Neural crest cell (in vitro differentiated cells): ENCODE data around the gene ARHGAP45. TPM values are rescaled to one million over a fixed set of nuclear protein-coding genes. Genes with fewer than 3 reads are reported as not detected.

Experiments
- DNase-seq: peaks from one replicate; pipeline ENCODE4 v3.0.0; 2021; ENCODE audit warnings: low read depth, mixed read lengths, low spot score
- H3K27ac Mint-ChIP-seq: one replicate; pipeline ENCODE4 v1.8.0; 2021; ENCODE audit warnings: mild to moderate bottlenecking, mixed read lengths; ENCODE audit not compliant: unreplicated experiment
- H3K27me3 Mint-ChIP-seq: 2 replicates; pipeline ENCODE4 v1.8.0; 2021; ENCODE audit warnings: low read depth, mild to moderate bottlenecking, mixed read lengths
- H3K36me3 Mint-ChIP-seq: 2 replicates; pipeline ENCODE4 v1.8.0; 2021; ENCODE audit warnings: low read depth, mild to moderate bottlenecking, mixed read lengths
- H3K4me1 Mint-ChIP-seq: 2 replicates; pipeline ENCODE4 v1.8.0; 2021; ENCODE audit warnings: mixed read lengths
- H3K4me3 Mint-ChIP-seq: one replicate; pipeline ENCODE4 v1.8.0; 2021; ENCODE audit warnings: mild to moderate bottlenecking, mixed read lengths
- H3K9me3 Mint-ChIP-seq: 2 replicates; pipeline ENCODE4 v1.8.0; 2021; ENCODE audit warnings: mixed read lengths
- total RNA-seq: library from RNA; stranded (reverse); gene quantifications from 2 replicates; pipeline ENCODE4 v1.2.1, GENCODE V29; 2021
- TF ChIP-seq, protein P1 (sequence below): fragments of 200-600 bp; sonication (generic); conservative IDR thresholded peaks from 2 replicates; pipeline ENCODE4 v1.5.0; 2021; ENCODE audit warnings: antibody characterized with exemption, mild to moderate bottlenecking

Gene ARHGAP45
- total RNA-seq, 1 donor from 2014 or later: 1.6 TPM

DNA sequence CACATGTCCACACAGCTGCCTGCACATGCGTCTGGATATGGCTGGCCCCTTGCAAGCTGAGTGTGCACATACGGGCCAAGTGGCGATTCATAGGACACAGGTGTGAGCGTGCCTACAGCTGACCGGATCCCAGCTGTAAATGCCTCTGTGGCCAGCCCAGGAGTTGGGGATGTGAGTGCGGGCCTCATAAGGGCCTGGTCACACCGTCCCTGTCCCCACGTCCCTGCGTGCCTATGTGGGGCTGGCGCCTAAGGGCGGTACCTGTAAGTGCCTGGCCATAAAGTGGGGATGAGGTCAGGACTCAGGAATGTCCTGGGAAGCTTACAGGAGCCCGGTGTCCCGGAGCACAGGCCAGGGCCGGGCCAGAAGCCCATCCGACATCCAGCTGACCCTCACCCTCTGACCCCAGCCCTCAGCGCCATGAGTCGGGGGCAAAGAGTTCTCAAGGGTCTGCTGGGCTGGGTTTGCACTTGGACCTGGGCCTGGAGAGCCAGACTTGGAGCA, 1.3 kb upstream of the ARHGAP45 start:
- peaks cover 55% of the 10 kb centered on the region for H3K27me3 Mint-ChIP-seq

DNA sequence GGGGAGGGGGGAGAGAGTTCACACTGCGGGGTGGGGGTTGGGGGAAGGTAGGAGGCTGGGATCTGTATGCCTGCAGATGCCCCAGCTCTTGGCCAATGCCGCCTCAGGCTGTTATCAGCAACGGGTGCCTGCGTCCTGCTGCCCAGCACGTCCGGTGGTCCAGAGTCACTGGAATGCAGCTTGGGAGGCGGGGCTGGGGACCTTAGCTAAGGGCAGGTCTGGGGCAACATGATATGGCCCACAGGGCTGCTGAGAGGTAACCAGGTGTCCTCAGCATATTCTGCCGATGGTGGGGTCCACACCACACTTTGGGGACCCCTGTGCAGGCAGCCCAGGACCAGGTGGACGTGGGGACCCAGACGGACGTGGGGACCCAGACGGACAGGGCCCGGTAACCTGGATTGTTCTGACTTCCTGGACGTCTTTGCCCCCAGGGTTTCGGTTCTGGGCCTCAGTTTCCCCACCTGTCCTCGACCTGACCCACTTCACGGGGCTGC, 668 bp upstream of the ARHGAP45 start:
- H3K4me1 Mint-ChIP-seq: peaks cover 4% of the 10 kb centered on the region
- peaks cover 58% of the 10 kb centered on the region for H3K27me3 Mint-ChIP-seq
- no peaks in the 10 kb centered on the region for H3K36me3 Mint-ChIP-seq
- H3K9me3 Mint-ChIP-seq: no peaks in the 10 kb centered on the region
- no peak for DNase-seq
- TF ChIP-seq, protein P1, sequence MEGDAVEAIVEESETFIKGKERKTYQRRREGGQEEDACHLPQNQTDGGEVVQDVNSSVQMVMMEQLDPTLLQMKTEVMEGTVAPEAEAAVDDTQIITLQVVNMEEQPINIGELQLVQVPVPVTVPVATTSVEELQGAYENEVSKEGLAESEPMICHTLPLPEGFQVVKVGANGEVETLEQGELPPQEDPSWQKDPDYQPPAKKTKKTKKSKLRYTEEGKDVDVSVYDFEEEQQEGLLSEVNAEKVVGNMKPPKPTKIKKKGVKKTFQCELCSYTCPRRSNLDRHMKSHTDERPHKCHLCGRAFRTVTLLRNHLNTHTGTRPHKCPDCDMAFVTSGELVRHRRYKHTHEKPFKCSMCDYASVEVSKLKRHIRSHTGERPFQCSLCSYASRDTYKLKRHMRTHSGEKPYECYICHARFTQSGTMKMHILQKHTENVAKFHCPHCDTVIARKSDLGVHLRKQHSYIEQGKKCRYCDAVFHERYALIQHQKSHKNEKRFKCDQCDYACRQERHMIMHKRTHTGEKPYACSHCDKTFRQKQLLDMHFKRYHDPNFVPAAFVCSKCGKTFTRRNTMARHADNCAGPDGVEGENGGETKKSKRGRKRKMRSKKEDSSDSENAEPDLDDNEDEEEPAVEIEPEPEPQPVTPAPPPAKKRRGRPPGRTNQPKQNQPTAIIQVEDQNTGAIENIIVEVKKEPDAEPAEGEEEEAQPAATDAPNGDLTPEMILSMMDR: no peak
- no peak overlapping the region for H3K4me3 Mint-ChIP-seq
- H3K27ac Mint-ChIP-seq: no peak overlapping the region

More for the DNA sequence above, 1.3 kb upstream of the ARHGAP45 start:
- DNase-seq: no peak
- no peaks in the 10 kb centered on the region for H3K9me3 Mint-ChIP-seq
- H3K27ac Mint-ChIP-seq: no peak overlapping the region
- peaks cover 4% of the 10 kb centered on the region for H3K4me1 Mint-ChIP-seq
- no peaks in the 10 kb centered on the region for H3K36me3 Mint-ChIP-seq
- peak overlapping the region; percentile 27 for H3K4me3 Mint-ChIP-seq
- TF ChIP-seq, protein P1: no peak

DNA sequence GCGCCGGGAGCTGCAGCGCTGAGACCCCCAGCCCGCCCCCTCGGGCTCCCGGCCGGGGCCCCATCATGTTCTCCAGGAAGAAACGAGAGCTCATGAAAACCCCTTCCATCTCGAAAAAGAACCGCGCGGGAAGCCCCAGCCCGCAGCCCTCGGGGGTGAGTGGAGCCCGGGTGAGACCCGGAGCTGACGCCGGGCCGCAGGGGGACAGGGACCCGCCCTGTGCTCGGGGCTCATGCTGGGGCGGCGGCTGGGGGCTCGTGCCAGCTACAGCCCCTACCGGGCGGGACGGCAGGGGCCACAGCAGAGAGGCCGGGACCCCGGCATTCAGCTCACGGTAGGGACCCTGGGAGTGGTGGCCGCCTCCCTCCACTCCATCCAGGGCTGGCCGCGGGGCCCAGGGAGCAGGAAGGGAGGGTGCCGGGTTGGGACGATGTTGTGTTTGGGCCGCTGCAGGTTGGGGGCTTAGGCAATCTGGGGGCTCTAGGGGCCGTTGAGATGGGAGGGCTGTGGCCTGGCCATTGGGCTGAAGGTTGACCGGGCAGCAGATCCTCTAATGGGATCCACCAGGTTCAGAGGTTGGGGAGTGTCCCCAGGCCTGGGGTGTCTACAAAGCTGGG, 482 bp downstream of the ARHGAP45 start:
- Mint-ChIP-seq H3K36me3 (no peaks in the 10 kb centered on the region), H3K9me3 (no peaks in the 10 kb centered on the region), H3K27me3 (peaks cover 68% of the 10 kb centered on the region), H3K4me3 (no peak overlapping the region), H3K27ac (no peak overlapping the region), H3K4me1 (peaks cover 9% of the 10 kb centered on the region)
- TF ChIP-seq, protein P1: no peak
- DNase-seq: no peak

- no peaks in the 10 kb centered on the region for H3K9me3 Mint-ChIP-seq
- peaks cover 76% of the 10 kb centered on the region for H3K27me3 Mint-ChIP-seq
- TF ChIP-seq, protein P1: no peak
- peak overlapping the region; percentile 14 for H3K4me3 Mint-ChIP-seq
- no peak overlapping the region for H3K27ac Mint-ChIP-seq
- H3K4me1 Mint-ChIP-seq: peaks cover 9% of the 10 kb centered on the region
- DNase-seq: no peak
- H3K36me3 Mint-ChIP-seq: no peaks in the 10 kb centered on the region
Measured at GRCh38 chr19:1068009-1069001, 1.3 kb downstream of the ARHGAP45 start.

DNA sequence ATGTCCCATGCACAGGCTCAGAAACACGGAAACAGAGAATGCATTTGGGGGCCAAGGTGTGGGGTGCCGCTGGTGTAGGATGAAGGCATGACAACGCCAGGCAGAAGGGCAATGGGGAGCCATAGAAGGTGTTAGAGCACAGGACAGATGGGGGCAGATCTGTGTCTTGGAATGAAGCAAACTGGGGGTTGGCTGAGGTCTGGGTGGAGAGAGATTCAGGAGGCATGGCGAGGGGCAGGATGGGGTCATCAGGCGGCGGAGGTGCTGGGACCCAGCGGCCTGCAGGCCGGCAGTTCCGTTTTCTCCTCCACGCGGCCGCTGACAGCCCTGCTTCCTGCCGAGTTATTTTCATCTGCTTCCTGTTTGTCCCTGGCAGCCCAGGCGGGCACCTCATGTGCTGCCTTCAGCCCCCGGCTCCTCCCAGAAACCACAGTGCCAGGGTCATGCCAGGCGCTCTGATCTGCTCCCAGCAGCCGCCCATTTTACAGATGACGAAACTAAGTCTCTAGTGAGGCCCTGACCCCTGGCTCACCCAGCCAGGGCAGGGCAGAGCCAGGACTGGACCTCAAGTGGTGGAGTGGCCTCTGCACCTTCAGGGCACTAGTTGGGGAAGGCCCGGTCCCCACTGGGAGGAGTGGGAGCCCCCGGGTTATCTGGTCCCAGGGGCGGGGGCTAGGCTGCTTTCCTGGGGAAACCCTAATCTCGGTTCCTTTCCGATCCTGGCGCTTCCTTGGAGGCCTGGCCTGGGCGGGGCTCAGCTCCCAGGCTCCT, 2.2 kb downstream of the ARHGAP45 start:
- peak overlapping the region; percentile 14 for H3K4me3 Mint-ChIP-seq
- H3K27ac Mint-ChIP-seq: no peak overlapping the region
- H3K27me3 Mint-ChIP-seq: peaks cover 75% of the 10 kb centered on the region

More for the DNA sequence above, 2.2 kb downstream of the ARHGAP45 start:
- Mint-ChIP-seq H3K4me1 (peaks cover 9% of the 10 kb centered on the region), H3K9me3 (no peaks in the 10 kb centered on the region), H3K36me3 (no peaks in the 10 kb centered on the region)
- no peak for DNase-seq
- TF ChIP-seq, protein P1: no peak
